Epithelial cell of esophagus (primary cell): ENCODE results near the gene FBXO34.
A peak's percentile ranks its signal among the peaks of the same experiment; 100 is the strongest.

ENCODE experiments used
- DNase-seq: peaks from one replicate; pipeline ENCODE4 v3.0.0; 2010; ENCODE audit warnings: low read depth
- H3K4me3 ChIP-seq: 2 replicates; pipeline ENCODE4 v1.5.1; 2011; ENCODE audit warnings: mild to moderate bottlenecking, low read length, control low read depth
- CTCF ChIP-seq: IDR thresholded peaks from 2 replicates; pipeline ENCODE4 v1.5.1; 2011; ENCODE audit warnings: low read depth, mild to moderate bottlenecking, low read length, control low read depth, inconsistent platforms; ENCODE audit not compliant: insufficient read depth; ENCODE audit errors: missing control alignments

The FBXO34 gene

GRCh38 chr14:55316564-55316963, 45.3 kb downstream of the FBXO34 start:
- no peak for DNase-seq
- no peak for TF ChIP-seq CTCF
- H3K4me3 ChIP-seq: no peak overlapping the region

GRCh38 chr14:55317542-55318306, 46.5 kb downstream of the FBXO34 start:
- TF ChIP-seq CTCF: no peak

GRCh38 chr14:55318694-55319093, 47.5 kb downstream of the FBXO34 start:
- TF ChIP-seq CTCF: no peak
- H3K4me3 ChIP-seq: no peak overlapping the region
- DNase-seq: no peak

More at GRCh38 chr14:55317542-55318306, 46.5 kb downstream of the FBXO34 start:
- no peak overlapping the region for H3K4me3 ChIP-seq
- no peak for DNase-seq

GRCh38 chr14:55323910-55324309, 52.7 kb downstream of the FBXO34 start:
- no peak for TF ChIP-seq CTCF
- DNase-seq: no peak
- H3K4me3 ChIP-seq: no peak overlapping the region

GRCh38 chr14:55324812-55325211, 53.6 kb downstream of the FBXO34 start:
- no peak overlapping the region for H3K4me3 ChIP-seq
- DNase-seq: no peak
- TF ChIP-seq CTCF: no peak

- no peak for TF ChIP-seq CTCF
- DNase-seq: no peak
- no peak overlapping the region for H3K4me3 ChIP-seq
Measured at GRCh38 chr14:55327179-55327578, 56.0 kb downstream of the FBXO34 start.

GRCh38 chr14:55328317-55328716, 57.1 kb downstream of the FBXO34 start:
- TF ChIP-seq CTCF: no peak
- H3K4me3 ChIP-seq: no peak overlapping the region
- peak; percentile 37 for DNase-seq
